Endothelial cell (in vitro differentiated cells): ENCODE data around the gene PEPD. TPM values are rescaled to one million over a fixed set of nuclear protein-coding genes. Genes with fewer than 3 reads are reported as not detected.

ENCODE experiments used
- DNase-seq: peaks from one replicate; pipeline ENCODE4 v3.0.0; 2021; ENCODE audit warnings: low spot score
- H3K27ac Mint-ChIP-seq: one replicate; pipeline ENCODE4 v1.8.0; 2021; ENCODE audit warnings: mixed read lengths, inconsistent platforms; ENCODE audit not compliant: unreplicated experiment
- H3K27me3 Mint-ChIP-seq: one replicate; pipeline ENCODE4 v1.8.0; 2021; ENCODE audit warnings: mild to moderate bottlenecking, moderate library complexity, mixed read lengths, inconsistent platforms; ENCODE audit not compliant: unreplicated experiment
- H3K36me3 Mint-ChIP-seq: one replicate; pipeline ENCODE4 v1.8.0; 2021; ENCODE audit warnings: mild to moderate bottlenecking, low read depth, mixed read lengths, inconsistent platforms; ENCODE audit not compliant: unreplicated experiment
- H3K4me1 Mint-ChIP-seq: one replicate; pipeline ENCODE4 v1.8.0; 2021; ENCODE audit warnings: mild to moderate bottlenecking, mixed read lengths, inconsistent platforms; ENCODE audit not compliant: unreplicated experiment
- H3K4me3 Mint-ChIP-seq: one replicate; pipeline ENCODE4 v1.8.0; 2021; ENCODE audit warnings: mild to moderate bottlenecking, mixed read lengths, inconsistent platforms; ENCODE audit not compliant: unreplicated experiment
- H3K9me3 Mint-ChIP-seq: one replicate; pipeline ENCODE4 v1.8.0; 2021; ENCODE audit warnings: mixed read lengths, inconsistent platforms; ENCODE audit not compliant: unreplicated experiment
- total RNA-seq: library from RNA; stranded (reverse); fragmentation: NEBNext Ultra II Directional; extraction: Animal tissue kit (Norgen Biotek cat#: 25700); gene quantifications from one replicate; pipeline ENCODE4 v1.2.1, GENCODE V29; 2021; ENCODE audit not compliant: unreplicated experiment
- TF ChIP-seq, protein P1 (sequence below): fragments of 200-600 bp; sonication (generic); IDR thresholded peaks from one replicate; pipeline ENCODE4 v1.5.0; 2021; ENCODE audit warnings: antibody characterized with exemption; ENCODE audit not compliant: unreplicated experiment

The PEPD gene
- total RNA-seq, 1 donor from 2014 or later = 40.5 TPM

GRCh38 chr19:33394006-33394722 is 127.4 kb downstream of the PEPD start:
- H3K9me3 Mint-ChIP-seq = no peaks in the 10 kb centered on the region
- no peak overlapping the region for H3K27ac Mint-ChIP-seq
- no peak for DNase-seq
- H3K4me1 Mint-ChIP-seq = peaks cover 19% of the 10 kb centered on the region
- peaks cover 9% of the 10 kb centered on the region for H3K27me3 Mint-ChIP-seq
- peaks cover 3% of the 10 kb centered on the region for H3K36me3 Mint-ChIP-seq
- no peak overlapping the region for H3K4me3 Mint-ChIP-seq
- TF ChIP-seq, protein P1, sequence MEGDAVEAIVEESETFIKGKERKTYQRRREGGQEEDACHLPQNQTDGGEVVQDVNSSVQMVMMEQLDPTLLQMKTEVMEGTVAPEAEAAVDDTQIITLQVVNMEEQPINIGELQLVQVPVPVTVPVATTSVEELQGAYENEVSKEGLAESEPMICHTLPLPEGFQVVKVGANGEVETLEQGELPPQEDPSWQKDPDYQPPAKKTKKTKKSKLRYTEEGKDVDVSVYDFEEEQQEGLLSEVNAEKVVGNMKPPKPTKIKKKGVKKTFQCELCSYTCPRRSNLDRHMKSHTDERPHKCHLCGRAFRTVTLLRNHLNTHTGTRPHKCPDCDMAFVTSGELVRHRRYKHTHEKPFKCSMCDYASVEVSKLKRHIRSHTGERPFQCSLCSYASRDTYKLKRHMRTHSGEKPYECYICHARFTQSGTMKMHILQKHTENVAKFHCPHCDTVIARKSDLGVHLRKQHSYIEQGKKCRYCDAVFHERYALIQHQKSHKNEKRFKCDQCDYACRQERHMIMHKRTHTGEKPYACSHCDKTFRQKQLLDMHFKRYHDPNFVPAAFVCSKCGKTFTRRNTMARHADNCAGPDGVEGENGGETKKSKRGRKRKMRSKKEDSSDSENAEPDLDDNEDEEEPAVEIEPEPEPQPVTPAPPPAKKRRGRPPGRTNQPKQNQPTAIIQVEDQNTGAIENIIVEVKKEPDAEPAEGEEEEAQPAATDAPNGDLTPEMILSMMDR = no peak

GRCh38 chr19:33393286-33394005 is 128.1 kb downstream of the PEPD start:
- Mint-ChIP-seq H3K36me3 (peaks cover 3% of the 10 kb centered on the region), H3K4me3 (no peak overlapping the region), H3K27ac (no peak overlapping the region), H3K27me3 (peaks cover 7% of the 10 kb centered on the region), H3K4me1 (peaks cover 19% of the 10 kb centered on the region), H3K9me3 (no peaks in the 10 kb centered on the region)
- no peak for DNase-seq
- TF ChIP-seq, protein P1 = no peak

DNA sequence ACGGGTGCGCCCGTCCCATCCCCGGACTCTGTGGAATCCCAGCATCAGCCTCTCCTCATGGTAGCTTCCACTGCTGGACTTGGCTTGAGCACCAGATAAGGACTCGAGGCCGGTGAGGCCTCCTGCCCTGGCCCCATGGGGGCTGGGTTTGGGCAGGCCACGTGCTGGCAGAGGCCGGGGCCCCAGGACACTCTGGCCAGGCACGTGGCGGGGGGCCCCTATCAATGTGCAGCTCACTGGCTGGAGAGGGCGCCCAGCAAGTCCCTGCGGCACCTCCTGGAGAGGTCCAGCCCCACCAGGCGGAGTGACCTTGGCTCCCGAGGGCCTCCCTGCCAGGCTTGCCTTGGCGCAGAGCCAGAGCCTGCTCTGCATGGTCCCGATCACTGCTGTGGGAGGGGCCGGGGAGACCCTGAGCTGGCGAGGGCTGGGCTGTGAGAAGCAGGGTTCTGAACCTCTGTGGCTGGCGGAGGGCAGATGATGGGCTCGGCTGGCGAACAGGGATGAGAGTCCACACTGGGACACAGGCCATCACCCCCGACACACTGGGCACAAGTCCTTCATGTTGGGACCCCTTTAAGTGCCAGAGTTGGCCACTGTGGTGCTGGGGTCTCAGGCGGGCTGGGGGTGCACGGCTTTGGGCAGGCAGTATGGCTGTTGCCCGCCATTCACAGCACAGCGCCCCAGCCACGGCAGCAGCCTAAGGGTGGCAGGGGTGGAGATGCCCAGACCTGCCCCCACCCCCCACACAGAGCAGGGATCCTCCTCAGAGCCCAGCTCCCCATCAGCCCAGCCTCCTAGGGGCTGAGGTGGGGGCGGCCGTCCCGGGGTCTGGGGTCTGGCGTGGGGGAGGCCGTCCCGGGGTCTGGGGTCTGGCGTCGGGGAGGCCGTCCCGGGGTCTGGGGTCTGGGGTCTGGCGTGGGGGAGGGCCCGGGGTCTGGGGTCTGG is 129.0 kb downstream of the PEPD start:
- H3K4me3 Mint-ChIP-seq = no peak overlapping the region
- H3K36me3 Mint-ChIP-seq = peaks cover 3% of the 10 kb centered on the region
- no peak overlapping the region for H3K27ac Mint-ChIP-seq
- peaks cover 5% of the 10 kb centered on the region for H3K27me3 Mint-ChIP-seq
- H3K9me3 Mint-ChIP-seq = no peaks in the 10 kb centered on the region
- no peak for DNase-seq
- TF ChIP-seq, protein P1 = no peak
- H3K4me1 Mint-ChIP-seq = peaks cover 17% of the 10 kb centered on the region

- Mint-ChIP-seq H3K4me1 (peaks cover 13% of the 10 kb centered on the region), H3K27me3 (peaks cover 5% of the 10 kb centered on the region), H3K36me3 (peaks cover 3% of the 10 kb centered on the region), H3K27ac (no peak overlapping the region), H3K4me3 (no peak overlapping the region), H3K9me3 (no peaks in the 10 kb centered on the region)
- no peak for DNase-seq
- TF ChIP-seq, protein P1 = no peak
Observed at GRCh38 chr19:33391631-33392249, 129.9 kb downstream of the PEPD start.
